ENCODE data around the gene CCDC142. TPM values are rescaled to one million over a fixed set of nuclear protein-coding genes. Genes with fewer than 3 reads are reported as not detected.

The CCDC142 gene
- total RNA-seq (2014; rRNA removed; shearing (Covaris generic)), result 8.5 and 8.9 TPM in 2 replicates

- DNase-seq (ENCODE audit: low read depth), result peak; percentile 95
Observed at GRCh38 chr2:74482801-74483674, at the start of gene CCDC142, which contains the start of gene TTC31. Gene CCDC142 (minus strand): TSS chr2:74482998. CDS start chr2:74482837, 161 bp downstream. Gene TTC31 (plus strand): TSS chr2:74483081. CDS start chr2:74483096, 15 bp downstream.

GRCh38 chr2:74532222-74532621, 49.4 kb upstream of the CCDC142 start:
- DNase-seq (ENCODE audit: low read depth), result no peak

- no peak for DNase-seq (ENCODE audit: low read depth)
Observed at GRCh38 chr2:74531666-74532065, 48.9 kb upstream of the CCDC142 start.

- DNase-seq (ENCODE audit: low read depth), result peak; percentile 57
Observed at GRCh38 chr2:74530239-74531187, 47.7 kb upstream of the CCDC142 start.

GRCh38 chr2:74529357-74530238, 46.8 kb upstream of the CCDC142 start, which contains the start of the genes AUP1 and HTRA2:
Gene AUP1 (minus strand): TSS chr2:74529706. CDS start chr2:74529629, 77 bp downstream.
Gene HTRA2 (plus strand): TSS chr2:74529933. CDS start chr2:74530007, 74 bp downstream.
- peak; percentile 99 for DNase-seq (ENCODE audit: low read depth)

- DNase-seq (ENCODE audit: low read depth), result no peak
Observed at GRCh38 chr2:74528600-74529356, 46.0 kb upstream of the CCDC142 start.

GRCh38 chr2:74527741-74528140, 44.9 kb upstream of the CCDC142 start:
- DNase-seq (ENCODE audit: low read depth), result no peak

GRCh38 chr2:74526649-74527230, 43.9 kb upstream of the CCDC142 start:
- DNase-seq (ENCODE audit: low read depth), result no peak

GRCh38 chr2:74525717-74526648, 43.2 kb upstream of the CCDC142 start, which contains the start of gene DQX1:
Gene DQX1 (minus strand): TSS chr2:74526231. CDS start chr2:74525729, 502 bp downstream.
- no peak for DNase-seq (ENCODE audit: low read depth)

- no peak for DNase-seq (ENCODE audit: low read depth)
Observed at GRCh38 chr2:74524955-74525716, 42.3 kb upstream of the CCDC142 start.

GRCh38 chr2:74524005-74524404, 41.2 kb upstream of the CCDC142 start:
- no peak for DNase-seq (ENCODE audit: low read depth)

GRCh38 chr2:74522516-74522915, 39.7 kb upstream of the CCDC142 start:
- no peak for DNase-seq (ENCODE audit: low read depth)

GRCh38 chr2:74516650-74517049, 33.9 kb upstream of the CCDC142 start:
- DNase-seq (ENCODE audit: low read depth), result no peak

GRCh38 chr2:74515981-74516633, 33.3 kb upstream of the CCDC142 start:
- DNase-seq (ENCODE audit: low read depth), result no peak

- DNase-seq (ENCODE audit: low read depth), result no peak
Observed at GRCh38 chr2:74515271-74515980, 32.6 kb upstream of the CCDC142 start.
